Nasal cavity respiratory epithelium epithelial cell of viscerocranial mucosa (primary cell): ENCODE results near the gene PLA2G1B. TPM values are rescaled to one million over a fixed set of nuclear protein-coding genes. Genes with fewer than 3 reads are reported as not detected.

Source experiments
- total RNA-seq: library from RNA; depleted of rRNA; stranded (reverse); fragments of >200 nt; gene quantifications from 2 replicates; pipeline ENCODE4 v1.2.3, GENCODE V29; 2014

The PLA2G1B gene
- not detected in 2 replicates for total RNA-seq

GRCh38 chr12:120327593-120327992 lies at the start of gene PLA2G1B:
TSS of gene PLA2G1B (minus strand) at chr12:120327779. CDS start at chr12:120327753, 26 bp downstream.

GRCh38 chr12:120368789-120369602 lies 41.4 kb upstream of the PLA2G1B start, which contains the start of gene MSI1:
TSS of gene MSI1 (minus strand) at chr12:120369164. CDS start at chr12:120369091, 73 bp downstream.

GRCh38 chr12:120301962-120302815 lies 25.4 kb downstream of the PLA2G1B start, which contains the start of gene SIRT4:
TSS of gene SIRT4 (plus strand) at chr12:120302321. CDS start at chr12:120303562, 1,241 bp downstream.

GRCh38 chr12:120292661-120293531 lies 34.7 kb downstream of the PLA2G1B start, which contains the start of gene RNU4-1:
TSS of gene RNU4-1 (minus strand) at chr12:120293237.

Other genes starting within 250 kb of the PLA2G1B start
- 24.9 and 33.3 TPM in 2 replicates for gene RAB35, start 211.0 kb downstream of the PLA2G1B start, total RNA-seq
- 78.9 and 143 TPM in 2 replicates for gene GCN1, start 133.1 kb downstream of the PLA2G1B start, total RNA-seq
- gene RPLP0, start 126.7 kb downstream of the PLA2G1B start, total RNA-seq: 3,050 and 5,524 TPM in 2 replicates
- gene PXN, start 62.0 kb downstream of the PLA2G1B start, total RNA-seq: 35.2 and 77.0 TPM in 2 replicates
- gene RNU4-2, start 35.9 kb downstream of the PLA2G1B start, total RNA-seq: under 0.01 TPM in 1 of 2 replicates, not detected in the other
- gene RNU4-1, start 34.5 kb downstream of the PLA2G1B start, total RNA-seq: under 0.01 TPM in 1 of 2 replicates, not detected in the other
- 0.68 and 1.1 TPM in 2 replicates for gene SIRT4, start 25.5 kb downstream of the PLA2G1B start, total RNA-seq
- gene MSI1, start 41.4 kb upstream of the PLA2G1B start, total RNA-seq: not detected in 2 replicates
- gene COX6A1, start 110.3 kb upstream of the PLA2G1B start, total RNA-seq: 381 and 699 TPM in 2 replicates
- gene TRIAP1, start 118.6 kb upstream of the PLA2G1B start, total RNA-seq: 27.8 and 70.1 TPM in 2 replicates
- gene GATC, start 118.7 kb upstream of the PLA2G1B start, total RNA-seq: 22.2 and 22.4 TPM in 2 replicates
- 218 and 289 TPM in 2 replicates for gene SRSF9, start 142.0 kb upstream of the PLA2G1B start, total RNA-seq
- 281 and 342 TPM in 2 replicates for gene DYNLL1, start 168.3 kb upstream of the PLA2G1B start, total RNA-seq
- gene COQ5, start 201.4 kb upstream of the PLA2G1B start, total RNA-seq: 41.3 and 42.4 TPM in 2 replicates
- gene RNF10, start 206.6 kb upstream of the PLA2G1B start, total RNA-seq: 160 and 314 TPM in 2 replicates